Nephron progenitor cell (in vitro differentiated cells): ENCODE results near the gene SLC17A6.

ENCODE experiments used
- DNase-seq: peaks from one replicate; pipeline ENCODE4 v3.0.0; 2021
- H3K27ac Mint-ChIP-seq: 2 replicates; pipeline ENCODE4 v1.8.0; 2021; ENCODE audit warnings: mild to moderate bottlenecking, moderate library complexity, mixed read lengths
- H3K27me3 Mint-ChIP-seq: 2 replicates; pipeline ENCODE4 v1.8.0; 2021; ENCODE audit warnings: mild to moderate bottlenecking, low read depth, mixed read lengths; ENCODE audit not compliant: poor library complexity
- H3K36me3 Mint-ChIP-seq: 2 replicates; pipeline ENCODE4 v1.8.0; 2021; ENCODE audit warnings: low read depth, mixed read lengths
- H3K4me1 Mint-ChIP-seq: 2 replicates; pipeline ENCODE4 v1.8.0; 2021; ENCODE audit warnings: mixed read lengths
- H3K4me3 Mint-ChIP-seq: 2 replicates; pipeline ENCODE4 v1.8.0; 2021; ENCODE audit warnings: mild to moderate bottlenecking, moderate library complexity, mixed read lengths
- H3K9me3 Mint-ChIP-seq: 2 replicates; pipeline ENCODE4 v1.8.0; 2021; ENCODE audit warnings: mild to moderate bottlenecking, moderate library complexity, mixed read lengths
- TF ChIP-seq, protein P1 (sequence below): fragments of 200-600 bp; sonication (generic); IDR thresholded peaks from 2 replicates; pipeline ENCODE4 v1.5.0; 2021; ENCODE audit warnings: antibody characterized with exemption

The SLC17A6 gene

DNA sequence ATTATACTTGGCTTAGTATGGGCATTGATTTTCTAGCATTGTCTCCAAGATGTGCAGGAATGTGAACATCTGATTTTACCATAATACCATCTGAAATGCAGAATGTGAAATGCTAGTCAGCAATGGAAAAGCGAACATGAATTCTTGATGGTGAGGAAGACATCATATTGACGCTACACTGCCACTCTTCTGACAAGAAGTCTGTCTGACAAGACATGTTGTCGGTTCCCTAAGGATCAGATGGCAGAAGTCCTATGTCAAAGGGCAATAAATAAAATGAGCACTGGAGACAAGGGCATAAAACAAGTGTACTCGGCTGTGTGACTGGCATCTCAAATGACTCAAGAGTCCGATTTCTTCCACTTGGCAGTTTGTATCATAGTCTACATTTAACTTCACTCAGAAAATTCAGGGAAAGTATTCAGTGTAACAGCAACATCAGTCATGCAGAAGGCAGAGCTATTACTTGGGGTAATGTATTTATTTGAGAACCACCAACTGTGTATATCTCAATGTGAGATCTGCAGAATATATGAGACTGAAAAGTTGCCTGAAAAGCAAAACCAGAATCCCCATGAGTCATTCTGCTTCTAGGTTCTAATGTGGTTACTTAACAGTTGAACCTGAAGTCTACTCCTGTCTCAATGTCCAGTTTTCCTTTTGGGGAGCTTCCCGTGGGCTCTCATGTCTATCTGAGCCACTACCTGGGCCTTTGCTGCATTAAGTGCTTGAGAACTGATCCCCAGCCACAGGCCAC, 51.5 kb downstream of the SLC17A6 start:
- TF ChIP-seq, protein P1, sequence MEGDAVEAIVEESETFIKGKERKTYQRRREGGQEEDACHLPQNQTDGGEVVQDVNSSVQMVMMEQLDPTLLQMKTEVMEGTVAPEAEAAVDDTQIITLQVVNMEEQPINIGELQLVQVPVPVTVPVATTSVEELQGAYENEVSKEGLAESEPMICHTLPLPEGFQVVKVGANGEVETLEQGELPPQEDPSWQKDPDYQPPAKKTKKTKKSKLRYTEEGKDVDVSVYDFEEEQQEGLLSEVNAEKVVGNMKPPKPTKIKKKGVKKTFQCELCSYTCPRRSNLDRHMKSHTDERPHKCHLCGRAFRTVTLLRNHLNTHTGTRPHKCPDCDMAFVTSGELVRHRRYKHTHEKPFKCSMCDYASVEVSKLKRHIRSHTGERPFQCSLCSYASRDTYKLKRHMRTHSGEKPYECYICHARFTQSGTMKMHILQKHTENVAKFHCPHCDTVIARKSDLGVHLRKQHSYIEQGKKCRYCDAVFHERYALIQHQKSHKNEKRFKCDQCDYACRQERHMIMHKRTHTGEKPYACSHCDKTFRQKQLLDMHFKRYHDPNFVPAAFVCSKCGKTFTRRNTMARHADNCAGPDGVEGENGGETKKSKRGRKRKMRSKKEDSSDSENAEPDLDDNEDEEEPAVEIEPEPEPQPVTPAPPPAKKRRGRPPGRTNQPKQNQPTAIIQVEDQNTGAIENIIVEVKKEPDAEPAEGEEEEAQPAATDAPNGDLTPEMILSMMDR: no peak
- H3K27me3 Mint-ChIP-seq: peaks cover 10% of the 10 kb centered on the region
- H3K9me3 Mint-ChIP-seq: no peaks in the 10 kb centered on the region
- H3K4me3 Mint-ChIP-seq: no peak overlapping the region
- no peak overlapping the region for H3K27ac Mint-ChIP-seq
- peaks cover 18% of the 10 kb centered on the region for H3K4me1 Mint-ChIP-seq
- no peaks in the 10 kb centered on the region for H3K36me3 Mint-ChIP-seq
- no peak for DNase-seq

DNA sequence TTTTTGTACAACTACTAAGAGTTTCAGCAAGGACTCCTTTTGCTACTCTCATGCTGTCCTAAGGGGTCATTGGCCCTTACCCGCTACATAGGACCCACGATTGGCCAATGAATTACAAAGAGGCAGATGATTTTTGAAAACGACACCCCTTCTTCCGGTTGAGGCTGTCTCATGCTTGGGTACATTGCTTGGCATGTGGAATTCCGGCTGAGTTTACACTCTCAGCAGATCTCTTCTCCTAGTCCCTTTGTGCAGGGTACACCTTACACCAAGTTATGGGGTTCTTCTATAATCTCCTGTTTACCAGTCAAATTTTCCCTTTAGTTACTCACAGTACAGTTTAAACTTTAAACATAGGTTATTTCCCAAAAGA, 52.1 kb downstream of the SLC17A6 start:
- Mint-ChIP-seq H3K36me3 (no peaks in the 10 kb centered on the region), H3K9me3 (no peaks in the 10 kb centered on the region), H3K4me1 (peaks cover 21% of the 10 kb centered on the region), H3K4me3 (no peak overlapping the region), H3K27ac (no peak overlapping the region), H3K27me3 (peaks cover 10% of the 10 kb centered on the region)
- no peak for DNase-seq
- TF ChIP-seq, protein P1: no peak

DNA sequence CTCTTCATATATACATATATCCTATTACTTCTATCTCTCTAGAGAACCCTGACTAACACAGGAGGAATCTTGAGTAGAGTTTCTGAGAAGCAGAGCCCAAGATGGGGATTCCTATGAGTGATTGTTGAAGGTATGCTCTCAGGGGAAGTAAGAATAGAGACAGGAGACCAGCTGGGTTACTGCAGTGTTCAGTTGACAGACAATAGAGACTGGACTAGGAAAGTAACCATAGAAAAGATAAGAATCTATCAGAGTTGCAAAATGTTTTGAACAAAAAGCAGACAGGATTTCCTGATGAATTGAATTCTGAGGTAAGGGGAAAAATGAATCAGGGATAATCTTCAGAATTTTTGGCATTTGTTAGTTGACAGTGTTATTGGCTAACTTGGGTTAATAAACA, 54.4 kb downstream of the SLC17A6 start:
- no peak overlapping the region for H3K27ac Mint-ChIP-seq
- H3K36me3 Mint-ChIP-seq: no peaks in the 10 kb centered on the region
- H3K27me3 Mint-ChIP-seq: peaks cover 4% of the 10 kb centered on the region
- DNase-seq: no peak
- H3K9me3 Mint-ChIP-seq: no peaks in the 10 kb centered on the region
- TF ChIP-seq, protein P1: no peak
- peaks cover 21% of the 10 kb centered on the region for H3K4me1 Mint-ChIP-seq
- no peak overlapping the region for H3K4me3 Mint-ChIP-seq

DNA sequence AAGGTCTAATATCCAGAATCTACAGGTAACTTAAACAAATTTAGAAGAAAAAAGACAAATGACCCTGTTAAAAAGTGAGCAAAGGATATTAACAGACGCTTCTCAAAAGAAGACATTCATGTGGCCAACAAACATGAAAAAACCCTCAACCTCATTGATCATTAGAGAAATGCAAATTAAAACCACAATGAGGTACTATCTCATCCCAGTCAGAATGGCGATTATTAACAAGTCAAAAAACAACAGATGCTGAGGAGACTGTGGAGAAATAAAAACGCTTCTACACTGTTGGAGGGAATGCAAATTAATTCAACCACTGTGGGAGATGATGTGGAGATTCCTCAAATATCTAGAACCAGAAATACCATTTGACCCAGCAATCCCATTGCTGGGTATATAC, 67.2 kb downstream of the SLC17A6 start:
- no peak overlapping the region for H3K27ac Mint-ChIP-seq
- TF ChIP-seq, protein P1: no peak
- H3K36me3 Mint-ChIP-seq: no peaks in the 10 kb centered on the region
- no peak for DNase-seq
- no peak overlapping the region for H3K4me3 Mint-ChIP-seq
- no peaks in the 10 kb centered on the region for H3K27me3 Mint-ChIP-seq
- no peaks in the 10 kb centered on the region for H3K9me3 Mint-ChIP-seq
- H3K4me1 Mint-ChIP-seq: peaks cover 18% of the 10 kb centered on the region

DNA sequence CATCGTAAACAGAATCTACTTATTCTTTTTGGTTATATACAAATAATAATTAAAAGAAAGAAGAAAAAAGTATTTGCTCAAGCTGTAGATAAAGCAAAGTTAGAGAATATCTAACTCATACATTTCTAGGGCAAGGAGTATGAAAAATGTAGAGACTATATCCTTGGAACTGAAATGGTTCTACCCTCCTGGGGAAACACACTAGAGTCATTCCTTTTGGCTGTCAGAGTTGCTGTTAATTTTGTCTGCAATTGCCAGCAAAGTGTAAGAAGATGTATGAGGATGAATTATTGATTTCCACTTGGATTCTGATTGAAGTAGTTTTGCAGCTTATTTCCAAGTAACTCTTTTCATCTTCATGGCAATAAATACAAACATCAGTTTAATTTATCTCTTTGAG, 69.1 kb downstream of the SLC17A6 start:
- no peak overlapping the region for H3K4me3 Mint-ChIP-seq
- H3K4me1 Mint-ChIP-seq: peaks cover 18% of the 10 kb centered on the region
- TF ChIP-seq, protein P1: no peak
- H3K36me3 Mint-ChIP-seq: no peaks in the 10 kb centered on the region
- DNase-seq: no peak
- no peaks in the 10 kb centered on the region for H3K27me3 Mint-ChIP-seq
- H3K27ac Mint-ChIP-seq: no peak overlapping the region
- no peaks in the 10 kb centered on the region for H3K9me3 Mint-ChIP-seq

DNA sequence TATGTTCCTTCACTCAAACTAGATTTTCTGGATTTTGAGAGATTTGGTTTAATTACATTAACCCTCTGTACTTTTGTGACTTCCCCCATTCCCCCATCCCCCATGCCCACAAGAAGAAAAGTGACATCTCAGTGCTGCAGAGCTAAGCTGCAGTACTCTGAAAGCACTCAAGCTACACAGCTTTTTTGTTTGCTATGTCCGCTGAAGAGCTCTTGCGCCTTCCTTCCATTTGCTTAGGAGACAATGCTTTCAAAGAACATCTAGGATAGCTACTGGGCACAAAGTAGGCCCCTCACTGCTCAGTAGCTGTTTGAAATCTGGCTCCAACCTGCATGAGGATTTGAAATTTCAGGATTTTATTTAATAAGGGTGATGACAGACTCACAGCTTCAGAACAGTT, 69.7 kb downstream of the SLC17A6 start:
- no peaks in the 10 kb centered on the region for H3K9me3 Mint-ChIP-seq
- no peaks in the 10 kb centered on the region for H3K36me3 Mint-ChIP-seq
- TF ChIP-seq, protein P1: no peak
- H3K4me1 Mint-ChIP-seq: peaks cover 18% of the 10 kb centered on the region
- no peak for DNase-seq
- H3K27me3 Mint-ChIP-seq: no peaks in the 10 kb centered on the region
- H3K4me3 Mint-ChIP-seq: no peak overlapping the region
- no peak overlapping the region for H3K27ac Mint-ChIP-seq
